Islet of Langerhans (tissue), 1 donor: Measurements from ENCODE around the gene PTPRT.

Experiments
- FAIRE-seq: peaks from one replicate; lab custom pipeline; 2011; peaks lifted over from hg19 to GRCh38; lab: Jason Lieb, UNC

Gene PTPRT

GRCh38 chr20:42795111-42795695 lies 394.5 kb downstream of the PTPRT start:
- no peak for FAIRE-seq

GRCh38 chr20:42792052-42792451 lies 397.7 kb downstream of the PTPRT start:
- FAIRE-seq, result no peak

GRCh38 chr20:42790111-42790510 lies 399.6 kb downstream of the PTPRT start:
- FAIRE-seq, result no peak

GRCh38 chr20:42788707-42789106 lies 401.0 kb downstream of the PTPRT start:
- FAIRE-seq, result peak; percentile 5

DNA sequence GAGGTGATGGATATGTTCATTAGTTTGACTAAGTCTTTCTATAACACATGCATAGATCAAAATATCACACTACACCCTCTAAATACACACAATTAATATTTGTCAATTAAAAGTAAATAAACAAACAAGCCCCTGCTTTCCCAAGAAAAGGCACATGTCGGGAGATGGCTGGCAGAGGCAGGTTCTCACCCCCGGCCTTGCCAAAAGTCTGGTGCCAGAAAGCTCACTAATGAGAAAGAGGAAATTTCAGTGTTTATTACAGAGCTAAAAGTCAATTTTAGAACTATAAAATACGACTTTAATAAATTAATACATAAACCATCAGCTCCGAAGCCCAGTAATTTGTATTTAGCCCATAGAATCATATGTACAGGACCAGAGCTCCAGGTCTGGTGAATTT lies 404.7 kb downstream of the PTPRT start:
- FAIRE-seq, result no peak

- no peak for FAIRE-seq
Measured at GRCh38 chr20:42779216-42779615, 410.5 kb downstream of the PTPRT start.

DNA sequence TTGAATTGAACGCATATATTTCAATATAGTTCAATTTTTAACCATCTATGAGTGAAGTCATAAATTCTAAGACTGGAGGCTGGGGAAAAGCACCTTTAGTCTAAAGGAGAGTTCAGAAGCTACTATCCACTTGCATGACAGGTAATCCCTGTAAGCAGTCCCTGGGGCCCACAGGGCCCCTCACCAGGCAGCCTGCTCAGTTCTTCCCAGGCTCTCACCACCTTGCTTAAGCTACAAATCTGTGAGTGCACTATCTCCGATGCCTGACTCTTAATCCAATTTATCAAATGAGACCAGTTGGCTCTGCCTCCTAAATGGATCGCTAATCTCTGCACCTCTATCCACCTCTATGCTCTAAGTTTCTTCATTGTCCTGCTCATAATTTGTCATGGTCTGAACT lies 413.8 kb downstream of the PTPRT start:
- FAIRE-seq, result no peak

- FAIRE-seq, result no peak
Measured at GRCh38 chr20:42775037-42775436, 414.7 kb downstream of the PTPRT start.

- FAIRE-seq, result no peak
Measured at GRCh38 chr20:42763015-42763414, 426.7 kb downstream of the PTPRT start.

DNA sequence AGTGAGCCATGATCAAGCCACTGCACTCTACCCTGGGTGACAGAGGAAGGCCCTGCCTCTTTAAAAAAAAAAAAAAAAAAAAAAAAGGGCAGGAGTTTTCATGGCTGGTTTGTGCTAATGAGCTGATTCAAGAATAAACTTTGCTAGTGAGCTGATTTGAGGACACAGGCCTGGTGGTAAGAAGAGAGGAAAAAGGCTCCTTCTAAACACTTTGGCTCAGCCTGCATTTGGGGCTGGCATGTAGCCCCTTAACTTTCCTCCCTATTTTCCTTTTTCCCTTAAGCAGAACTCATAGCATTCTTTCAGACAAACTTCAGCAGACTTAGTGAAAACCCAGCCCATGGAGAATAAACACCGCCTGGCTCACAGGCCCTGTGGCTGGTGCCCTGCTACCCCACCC lies 432.7 kb downstream of the PTPRT start:
- FAIRE-seq, result no peak

DNA sequence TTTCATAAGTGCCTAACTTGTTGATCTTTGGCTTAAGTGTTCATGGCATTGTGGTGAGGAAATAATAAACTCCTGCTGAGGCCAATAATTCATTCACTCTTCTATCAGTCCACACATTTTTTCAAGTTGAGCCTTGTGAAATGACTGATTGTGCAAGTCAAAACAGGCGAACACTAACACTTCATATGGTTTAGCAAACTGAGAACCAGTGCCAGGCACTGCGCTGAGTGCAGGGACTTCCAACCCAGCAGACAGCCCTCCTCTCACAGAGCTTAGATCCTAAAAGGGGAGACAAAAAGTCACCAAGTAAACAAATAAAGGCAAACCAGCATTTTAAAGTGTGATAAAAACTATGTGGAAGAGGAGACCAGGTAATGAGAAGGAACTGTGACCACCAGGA lies 435.0 kb downstream of the PTPRT start:
- no peak for FAIRE-seq

GRCh38 chr20:42752620-42753019 lies 437.1 kb downstream of the PTPRT start:
- no peak for FAIRE-seq

- FAIRE-seq, result no peak
Measured at GRCh38 chr20:42749556-42749955, 440.1 kb downstream of the PTPRT start.

DNA sequence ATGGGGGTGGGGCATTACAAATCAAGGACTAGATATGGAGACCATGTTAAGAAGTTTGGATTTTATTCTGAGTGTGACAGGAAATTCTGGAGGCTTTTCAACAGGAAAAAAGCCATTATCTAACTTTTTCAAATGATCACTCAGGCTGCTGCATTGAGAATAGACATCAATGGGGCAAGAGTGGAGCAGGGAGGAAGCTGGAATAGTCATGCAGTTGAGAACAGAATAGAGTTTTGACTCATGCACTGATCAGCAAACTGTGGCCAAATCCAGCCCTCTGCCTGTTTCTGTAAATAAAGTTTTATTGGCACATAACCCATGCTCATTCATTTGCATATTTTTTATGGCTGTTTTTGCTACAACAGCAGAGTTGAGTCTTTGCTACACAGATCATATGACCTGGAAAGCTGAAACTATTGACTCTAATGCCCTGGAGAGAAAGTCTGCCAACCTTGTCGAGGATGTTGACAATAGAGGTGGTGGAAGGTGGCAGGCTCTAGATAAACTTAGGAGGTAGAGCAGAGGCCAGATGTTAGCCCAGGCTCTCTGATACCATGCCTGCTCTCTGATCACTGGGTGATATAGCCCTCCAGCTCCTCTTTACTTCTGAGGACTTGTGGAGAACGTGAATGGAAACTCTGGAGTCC lies 441.8 kb downstream of the PTPRT start:
- no peak for FAIRE-seq

GRCh38 chr20:42744756-42745465 lies 444.8 kb downstream of the PTPRT start:
- FAIRE-seq, result no peak

DNA sequence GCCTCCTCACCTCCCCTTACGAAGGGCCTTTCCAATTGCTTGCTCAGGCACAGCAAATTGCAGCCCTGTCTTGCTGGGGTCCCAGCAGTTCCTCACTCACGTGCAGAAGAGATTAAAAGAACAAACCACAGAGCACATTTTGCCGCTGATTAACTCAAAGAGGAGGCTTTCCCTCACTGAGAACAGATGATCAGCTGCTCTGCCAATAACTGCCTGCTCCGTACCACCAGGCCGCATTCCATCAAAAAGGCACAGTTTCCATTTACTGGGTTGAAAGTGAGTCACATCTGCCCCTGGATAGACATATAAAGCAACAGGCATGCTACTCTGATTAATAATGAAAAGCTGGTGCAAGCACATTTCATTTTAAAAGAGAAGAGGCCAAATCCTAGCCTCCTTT lies 446.8 kb downstream of the PTPRT start:
- FAIRE-seq, result no peak

DNA sequence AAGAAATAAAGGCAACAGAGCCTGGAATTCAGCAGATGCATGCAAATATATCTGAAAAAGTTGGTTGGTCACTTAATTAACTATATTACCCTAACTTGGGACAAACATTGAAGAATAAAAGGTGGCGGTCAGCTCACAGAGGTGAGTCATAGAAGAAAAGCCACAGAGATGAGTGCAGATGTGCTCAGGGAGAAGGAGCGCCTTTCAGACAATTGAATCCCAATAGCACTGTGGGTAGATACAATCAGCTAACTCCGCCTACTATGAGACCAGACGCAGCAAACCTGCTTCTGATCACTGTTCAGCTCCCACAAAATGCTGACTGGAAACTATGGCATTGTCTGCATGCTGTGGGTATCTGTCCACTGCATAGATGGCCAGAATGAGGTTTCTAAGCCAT lies 447.8 kb downstream of the PTPRT start:
- no peak for FAIRE-seq

DNA sequence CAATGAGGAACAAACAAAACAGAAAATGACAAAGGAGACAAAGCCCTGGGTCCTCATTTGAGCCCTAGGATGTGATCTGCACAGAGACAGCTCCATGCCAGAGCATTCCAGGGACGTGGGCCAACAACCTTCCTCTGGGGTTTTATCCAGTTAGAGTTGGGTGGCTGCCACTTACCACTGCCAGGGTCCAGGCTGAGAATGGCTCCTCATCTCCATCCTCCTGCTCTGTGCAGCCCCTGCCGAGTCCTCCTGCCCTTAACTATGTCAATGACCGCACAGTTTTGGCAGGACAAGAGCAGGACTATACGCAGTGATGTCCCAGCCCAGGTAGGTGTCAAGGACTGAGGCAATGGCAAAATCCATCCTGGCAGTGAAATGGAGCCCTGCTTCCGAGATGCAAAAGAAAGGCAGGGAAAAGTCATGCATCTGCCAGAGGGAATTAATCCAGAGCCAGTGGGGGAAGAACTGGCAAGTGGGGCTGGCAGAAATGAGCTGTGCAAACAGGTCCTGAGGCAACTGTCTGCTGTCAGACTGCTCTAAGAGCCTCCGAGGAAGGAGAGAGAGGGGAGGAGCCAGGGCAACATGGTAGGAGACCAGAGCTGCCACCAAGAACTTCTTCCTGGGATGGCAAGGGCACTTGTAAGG lies 449.4 kb downstream of the PTPRT start:
- no peak for FAIRE-seq

DNA sequence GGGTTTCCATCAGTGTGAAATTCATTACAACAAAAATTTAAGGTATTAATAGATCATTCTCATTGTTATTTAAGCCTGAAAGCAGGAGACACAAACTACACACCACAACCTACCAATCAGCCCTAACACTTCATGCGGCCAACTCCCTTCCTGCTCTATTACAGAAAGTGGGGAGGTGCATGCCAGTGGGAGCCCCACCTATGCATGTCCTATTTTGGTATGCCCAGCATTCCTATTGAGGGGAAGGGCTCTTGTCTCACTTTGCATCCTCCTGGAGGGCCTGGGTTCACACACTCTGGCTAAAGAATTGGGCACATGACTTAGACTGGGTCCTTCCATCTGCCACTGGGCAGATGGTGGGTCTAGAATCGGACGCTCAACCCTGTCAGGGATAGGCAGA lies 450.0 kb downstream of the PTPRT start:
- no peak for FAIRE-seq

GRCh38 chr20:42735539-42735938 lies 454.2 kb downstream of the PTPRT start:
- no peak for FAIRE-seq

DNA sequence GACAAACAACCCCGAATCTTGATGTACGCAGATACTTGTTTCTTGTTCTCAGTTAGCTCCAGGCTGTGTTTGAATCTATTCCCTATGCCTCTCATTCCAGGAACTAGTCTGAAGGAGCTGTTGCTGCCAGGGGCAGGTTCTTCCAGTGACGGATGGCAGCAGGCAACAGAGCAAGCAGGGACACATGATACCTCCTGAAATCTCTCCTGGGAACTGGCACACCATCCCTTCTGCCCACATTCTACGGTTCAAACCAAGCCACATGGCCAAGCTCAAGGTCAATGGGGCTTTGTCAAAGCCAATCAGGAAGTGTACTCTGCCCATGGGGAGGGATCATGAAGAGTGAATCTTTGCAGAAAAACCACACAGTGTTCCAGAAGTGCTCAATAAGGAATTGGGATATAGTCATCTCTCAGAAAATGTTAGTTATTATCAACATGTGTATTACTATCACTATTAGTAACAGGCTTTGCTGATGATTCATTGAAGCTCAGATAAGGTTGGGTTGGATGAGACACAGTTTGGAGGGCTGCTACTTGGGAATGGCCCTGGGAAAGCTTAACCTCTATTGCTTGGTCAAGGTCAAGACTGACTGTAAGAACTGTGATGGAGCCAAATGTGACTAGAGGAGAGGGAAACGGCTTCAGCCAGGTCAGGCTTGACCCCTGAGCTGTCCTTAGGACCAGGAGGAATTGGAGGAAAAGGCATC lies 454.9 kb downstream of the PTPRT start:
- FAIRE-seq, result no peak

- FAIRE-seq, result no peak
Measured at GRCh38 chr20:42721923-42722322, 467.8 kb downstream of the PTPRT start.
